IPS-NIHi7 (cell line): ENCODE results near the gene FADS1.

Source experiments
- DNase-seq: peaks from one replicate; pipeline ENCODE4 v3.0.0; 2012; ENCODE audit warnings: mixed read lengths; ENCODE audit errors: extremely low spot score

The FADS1 gene

DNA sequence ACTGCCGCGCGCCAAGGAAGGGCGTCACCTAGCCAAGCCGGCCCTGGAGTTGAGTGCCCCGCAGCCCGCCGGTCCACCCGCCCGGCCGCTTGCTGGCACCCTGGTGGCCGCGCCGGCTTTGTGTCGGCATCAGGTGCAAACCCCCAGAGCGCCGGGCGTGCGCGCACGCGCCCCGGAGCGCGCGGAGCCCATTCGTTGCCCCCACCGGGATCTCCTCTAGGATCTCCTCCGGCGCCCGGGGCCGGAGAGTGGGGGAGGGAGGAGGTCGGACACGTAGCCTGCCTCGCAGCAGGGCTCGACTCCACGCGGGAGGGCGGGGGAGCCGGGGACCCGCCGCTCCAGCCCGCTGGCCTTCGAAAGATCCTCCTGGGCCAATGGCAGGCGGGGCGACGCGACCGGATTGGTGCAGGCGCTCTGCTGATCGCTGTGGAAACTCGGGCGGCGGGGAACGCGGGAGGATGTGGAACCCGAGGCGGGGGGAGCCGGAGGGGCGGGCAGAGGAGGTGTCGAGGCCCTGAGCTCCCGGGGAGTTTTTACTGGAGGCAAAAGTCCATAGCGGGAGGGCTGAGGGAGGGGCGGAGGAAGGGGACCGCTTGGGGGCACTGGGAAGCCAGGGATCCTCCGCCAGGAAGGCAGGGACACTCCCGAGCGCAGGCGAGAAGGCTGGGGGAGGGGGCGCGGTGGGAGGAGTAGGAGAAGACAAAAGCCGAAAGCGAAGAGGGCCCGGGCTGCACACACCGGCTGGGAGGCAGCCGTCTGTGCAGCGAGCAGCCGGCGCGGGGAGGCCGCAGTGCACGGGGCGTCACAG is 11.0 kb upstream of the FADS1 start, which contains the start of gene FADS2:
Gene FADS2 (plus strand): TSS at position 730 of the 808 bp plus-strand sequence. CDS start 91 bp downstream, outside the sequence.
- DNase-seq: peak; percentile 86

DNA sequence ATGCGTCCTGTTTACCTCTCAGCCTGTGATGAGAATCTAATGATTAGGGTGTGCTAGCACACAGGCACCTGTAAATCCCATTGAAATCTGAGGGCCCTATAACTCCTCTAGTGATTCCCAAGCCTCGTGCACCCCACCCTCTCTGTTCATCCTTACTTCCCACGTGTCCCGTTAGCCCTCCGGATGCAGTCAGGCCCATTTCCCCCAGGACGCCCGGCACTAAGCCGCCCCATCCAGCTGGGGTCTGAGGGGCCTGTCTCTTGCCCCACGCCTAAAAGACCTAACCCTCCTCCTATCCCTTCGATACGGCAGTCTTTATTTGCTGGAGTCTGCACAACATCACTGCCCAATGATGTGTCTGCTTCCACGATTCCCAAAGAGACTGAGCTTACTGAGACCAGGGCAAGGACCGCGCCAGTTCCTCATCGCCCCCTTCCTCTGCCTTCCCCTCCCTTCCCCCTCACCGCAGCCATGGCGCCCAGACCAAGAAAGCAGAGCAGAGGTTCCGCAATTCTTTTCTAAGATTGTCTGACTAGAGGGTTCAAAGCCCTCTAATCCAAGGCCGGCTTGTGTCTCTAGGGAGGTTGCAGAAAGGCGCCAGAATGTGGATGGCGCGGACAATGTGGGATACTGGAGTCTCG is 10.2 kb upstream of the FADS1 start:
- peak; percentile 35 for DNase-seq

DNA sequence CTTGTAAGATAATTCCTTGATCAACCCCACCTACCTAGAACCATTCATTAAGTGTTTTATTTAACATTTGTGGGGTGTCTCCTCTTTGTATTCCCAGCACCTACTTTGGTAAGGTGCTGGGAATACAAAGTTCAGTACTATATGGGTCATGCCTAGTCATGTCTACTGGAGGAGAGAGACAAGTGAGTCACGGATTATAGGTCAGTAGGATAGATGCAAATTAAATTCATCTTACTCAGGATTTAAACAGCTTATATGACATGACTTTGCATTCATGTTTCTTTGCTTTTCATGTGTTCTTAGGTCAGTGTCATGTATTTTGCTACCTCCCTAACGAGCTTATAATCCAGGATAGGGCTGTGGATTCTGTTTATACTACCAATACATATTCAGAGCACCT is 3.4 kb upstream of the FADS1 start:
- no peak for DNase-seq

DNA sequence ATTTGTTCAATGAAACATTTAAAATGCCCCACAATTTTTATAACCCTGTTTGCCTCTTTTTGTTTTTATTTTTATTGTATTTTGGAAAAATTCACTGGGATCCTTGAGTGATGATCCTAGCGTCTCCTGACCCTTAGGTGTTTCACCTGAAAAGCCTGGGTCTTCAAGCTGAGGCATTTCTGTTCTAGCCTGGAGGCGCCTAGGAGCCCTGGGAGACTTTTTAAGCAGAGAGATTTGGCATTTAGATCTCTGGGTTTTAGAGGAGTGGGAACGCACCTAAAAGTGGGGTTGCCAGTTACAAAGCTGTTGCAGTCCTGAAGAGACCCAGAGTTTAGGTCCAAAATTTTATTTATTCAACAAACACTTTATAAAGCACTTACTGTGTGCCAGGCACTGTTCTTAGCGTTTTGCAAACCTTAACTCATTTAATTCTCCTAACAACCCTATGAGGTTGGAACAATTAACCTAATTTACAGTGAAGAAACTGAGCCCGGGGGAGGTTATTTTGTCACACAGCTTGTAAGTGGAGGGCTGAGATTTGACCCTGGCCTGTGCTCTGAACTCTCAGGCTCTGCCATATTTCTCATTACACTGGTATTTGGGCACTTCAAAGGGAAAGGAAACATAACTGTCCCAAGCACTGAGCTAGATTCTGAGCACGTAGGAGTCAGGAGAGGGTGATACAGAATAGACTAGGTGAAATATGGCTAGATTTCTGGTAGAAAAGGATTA is 834 bp upstream of the FADS1 start:
- no peak for DNase-seq

DNA sequence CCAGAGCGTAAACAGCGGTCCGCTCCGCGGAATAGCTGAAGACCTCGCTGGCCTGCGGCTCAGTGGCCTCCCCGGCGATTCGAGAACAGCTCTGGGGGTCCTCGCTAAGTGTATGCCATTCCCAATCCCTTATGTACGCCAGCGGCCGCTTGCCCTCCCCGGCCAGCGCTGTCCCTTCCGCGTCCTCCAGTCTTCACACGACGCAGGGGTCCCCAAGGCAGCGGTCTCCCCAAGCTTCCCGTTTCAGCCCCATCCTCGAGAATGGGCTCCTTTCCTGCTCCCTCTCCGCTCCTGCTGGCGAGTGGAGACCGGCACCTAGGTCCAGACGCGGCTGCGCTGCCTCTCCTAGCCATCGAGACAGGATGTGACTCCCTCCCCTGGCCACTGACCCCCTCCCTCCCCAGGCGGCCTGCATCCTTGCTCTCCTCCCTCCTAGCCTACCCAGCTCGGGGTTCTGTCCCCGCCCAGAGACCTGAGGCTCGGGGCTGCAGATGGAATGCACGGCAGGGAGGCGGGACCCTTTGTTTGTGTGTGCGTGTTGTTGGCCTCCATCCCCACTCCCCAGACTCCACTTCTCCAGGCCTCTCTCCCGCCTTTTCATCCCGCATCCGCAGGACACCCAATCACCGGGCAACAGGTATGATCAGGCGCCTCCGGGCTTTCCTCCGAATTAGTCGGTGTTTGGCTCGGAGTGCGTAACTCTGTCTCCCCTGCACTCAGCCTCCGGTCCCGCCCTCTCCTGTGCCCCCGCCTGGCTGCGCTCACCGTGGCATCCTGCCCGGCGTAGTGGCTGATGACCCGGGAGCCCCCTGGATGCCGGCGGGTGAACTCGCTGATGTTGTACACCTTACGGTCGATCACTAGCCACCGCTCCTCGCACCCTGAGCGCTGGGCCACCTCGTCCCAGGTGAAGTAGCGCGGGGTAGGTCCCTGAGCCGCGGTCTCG is 740 bp downstream of the FADS1 start:
- DNase-seq: peak; percentile 70

DNA sequence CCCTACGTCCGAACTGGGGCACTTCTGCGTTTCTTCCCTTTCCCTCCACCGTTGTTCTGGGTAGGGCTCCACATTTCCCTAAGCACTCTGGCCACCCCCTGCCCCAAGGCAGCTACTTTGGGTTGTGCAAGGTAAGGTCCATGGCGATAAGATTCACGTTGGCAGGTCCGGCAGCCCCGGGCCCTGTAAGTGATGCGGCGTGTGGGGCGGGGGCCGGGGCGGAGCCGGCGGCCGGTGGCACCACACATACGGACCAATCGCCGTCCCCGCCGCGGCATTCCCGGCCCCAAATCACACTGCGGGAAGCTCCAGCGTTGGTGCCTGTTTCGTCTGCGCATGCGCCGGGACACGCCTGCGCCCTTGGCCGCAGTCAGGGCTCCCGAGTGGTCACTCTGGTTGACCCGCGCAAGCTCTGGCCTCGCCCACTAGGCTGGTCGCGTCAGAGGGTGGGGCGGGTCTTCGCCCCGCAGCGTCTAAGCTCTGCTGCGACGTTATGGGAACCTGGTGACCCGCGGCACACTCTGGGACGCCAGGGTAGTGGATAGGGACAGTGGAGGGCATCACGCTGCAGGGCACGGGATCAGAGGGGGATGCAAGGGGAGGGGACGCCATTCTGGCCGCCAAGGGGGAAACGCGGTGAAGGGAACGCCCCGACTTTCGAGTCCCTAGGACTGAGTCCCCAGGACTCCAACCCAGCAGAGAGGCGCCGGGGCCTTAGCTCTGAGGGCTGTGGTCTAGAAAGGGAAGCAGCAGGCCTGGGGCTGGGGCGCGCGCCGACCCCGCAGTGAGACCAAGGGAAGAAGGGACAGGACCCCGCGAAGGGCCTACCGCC is 1.6 kb downstream of the FADS1 start:
- peak; percentile 97 for DNase-seq

DNA sequence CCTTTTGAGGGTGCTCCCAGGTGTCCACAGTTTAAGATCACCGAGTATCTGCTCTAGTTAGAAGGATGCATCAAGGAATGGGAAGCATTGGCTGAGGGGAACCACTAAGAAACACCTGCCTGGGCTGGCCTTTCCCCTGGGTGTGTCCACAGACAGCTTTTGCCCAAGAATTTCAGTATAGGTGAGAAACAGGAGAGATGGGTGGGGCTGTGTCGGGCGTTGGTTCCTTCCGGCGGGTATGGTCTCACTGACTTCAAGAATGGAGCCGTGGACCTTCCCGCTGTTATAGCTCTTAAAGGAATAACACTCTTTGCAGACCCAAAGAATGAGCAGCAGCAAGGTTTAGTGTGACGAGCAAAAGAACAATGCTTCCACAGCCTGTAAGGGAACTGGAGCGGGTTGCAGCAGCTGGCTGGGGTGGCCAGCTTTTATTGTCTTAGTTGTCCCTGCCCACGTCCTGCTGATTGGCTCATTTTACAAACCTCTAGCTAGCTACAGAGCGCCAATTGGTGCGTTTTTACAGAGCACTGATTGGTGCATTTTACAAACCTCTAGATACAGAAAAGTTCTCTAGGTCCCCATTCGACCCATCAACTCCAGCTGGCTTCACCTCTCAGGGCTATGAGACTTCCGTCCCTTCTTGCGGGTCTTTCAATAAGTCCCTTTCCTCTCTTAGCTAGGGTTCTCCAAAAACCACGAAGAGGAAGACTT is 2.4 kb downstream of the FADS1 start:
- no peak for DNase-seq

DNA sequence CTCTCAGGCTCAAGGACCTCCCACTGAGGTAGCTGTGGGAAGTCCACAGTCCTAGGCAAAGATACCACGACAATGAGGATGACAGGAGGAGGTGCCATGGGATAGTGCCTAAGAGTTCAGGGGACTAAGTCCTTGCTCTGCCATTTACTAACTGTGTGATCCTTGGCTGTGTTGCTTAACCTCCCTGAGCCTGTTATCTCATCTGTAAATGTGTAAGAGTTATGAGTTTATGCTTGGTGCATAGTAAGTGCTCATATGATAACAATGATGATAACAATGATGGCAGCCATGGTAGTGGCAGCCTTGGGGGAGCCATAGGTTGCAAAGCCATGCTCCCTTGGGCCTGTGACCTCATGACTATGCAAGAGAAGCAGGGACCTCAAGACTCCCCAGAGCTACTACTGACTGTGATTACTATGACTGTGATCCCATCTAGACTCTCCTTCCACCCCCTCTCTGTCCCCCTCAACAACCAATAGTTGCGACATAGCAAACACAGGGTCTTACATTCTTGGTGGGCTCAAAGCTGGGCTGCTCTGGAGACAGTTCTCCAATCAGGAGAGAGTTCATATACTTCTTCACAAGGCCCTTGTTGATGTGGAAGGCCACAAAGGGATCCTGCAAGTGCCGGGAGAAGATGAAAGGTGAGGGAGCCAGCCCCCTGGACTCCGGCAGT is 3.9 kb downstream of the FADS1 start:
- DNase-seq: no peak

DNA sequence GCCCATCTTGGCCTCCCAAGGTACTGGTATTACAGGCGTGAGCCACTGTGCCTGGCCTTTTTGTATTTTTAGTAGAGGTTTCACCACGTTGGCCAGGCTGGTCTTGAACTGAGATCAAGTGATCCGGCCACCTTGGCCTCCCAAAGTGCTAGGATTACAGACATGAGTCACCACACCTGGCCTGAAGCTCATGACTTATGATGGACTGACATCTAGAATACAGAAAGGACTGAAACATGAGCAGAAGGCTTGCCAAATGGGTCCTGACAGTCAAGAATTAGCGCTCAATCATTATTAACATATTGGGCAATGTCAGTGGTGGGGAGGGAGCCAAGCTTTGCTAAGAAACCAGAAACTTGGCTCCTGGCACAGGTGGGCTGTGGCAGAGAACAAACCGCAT is 5.0 kb downstream of the FADS1 start:
- DNase-seq: no peak

DNA sequence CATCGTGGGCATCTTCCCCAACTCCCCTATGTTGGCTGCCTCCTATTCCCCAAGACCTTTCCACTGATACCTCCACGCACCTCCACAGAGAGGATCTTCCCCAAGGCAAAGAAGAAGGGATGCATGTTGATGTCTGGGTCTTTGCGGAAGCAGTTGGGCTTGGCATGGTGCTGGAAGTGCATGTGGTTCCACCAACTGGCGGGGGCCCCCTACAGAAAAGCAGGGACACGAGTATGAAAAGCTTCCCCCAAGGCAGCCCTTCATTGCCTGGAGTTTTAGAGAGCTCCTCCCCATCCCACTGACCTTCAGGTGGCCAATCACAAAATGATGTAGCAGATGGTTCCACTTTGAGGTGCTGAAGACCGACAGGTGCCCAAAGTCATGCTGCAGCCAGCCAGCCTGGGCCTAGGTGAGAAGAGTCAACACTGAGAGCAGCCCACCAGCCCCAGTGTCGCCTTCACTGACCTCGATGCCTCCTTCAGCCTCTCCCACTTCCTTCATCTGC is 6.1 kb downstream of the FADS1 start:
- DNase-seq: no peak

DNA sequence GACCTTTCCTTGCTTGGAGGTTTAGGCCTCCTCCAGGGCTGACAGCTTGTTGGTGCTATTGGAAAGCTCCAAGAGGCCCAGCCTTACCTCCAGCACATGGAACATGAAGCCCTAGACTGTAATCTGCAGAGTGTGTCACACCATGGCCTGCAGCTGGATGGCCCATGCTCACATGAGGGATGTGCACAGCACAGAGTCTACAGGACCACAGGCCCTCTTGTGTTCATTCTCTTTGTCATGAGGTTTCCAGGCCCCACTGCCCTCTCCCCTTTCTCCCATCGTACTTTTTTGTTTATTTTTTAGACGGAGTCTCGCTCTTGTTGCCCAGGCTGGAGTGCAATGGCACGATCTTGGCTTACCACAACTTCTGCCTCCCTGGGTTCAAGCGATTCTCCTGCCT is 10.0 kb downstream of the FADS1 start:
- DNase-seq: no peak

DNA sequence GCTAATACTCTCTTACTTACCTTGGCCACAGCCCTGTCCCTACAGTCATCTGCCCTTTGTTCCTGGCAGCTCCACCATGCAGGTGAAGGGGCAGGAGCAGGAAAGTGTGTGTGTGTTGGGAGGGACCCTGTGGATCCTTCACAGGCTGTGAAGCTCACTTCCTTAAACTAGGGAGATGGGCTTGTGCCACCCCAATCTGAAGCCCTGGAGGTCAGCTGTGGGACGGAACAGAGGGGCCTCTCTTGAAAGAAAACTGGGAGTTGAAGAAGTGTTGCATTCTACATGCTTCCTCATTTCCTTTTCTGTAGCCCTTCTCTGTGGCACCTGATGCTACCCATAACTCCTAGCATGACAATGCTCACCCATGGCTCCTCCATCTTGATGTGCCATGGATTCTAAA is 11.7 kb downstream of the FADS1 start:
- no peak for DNase-seq

DNA sequence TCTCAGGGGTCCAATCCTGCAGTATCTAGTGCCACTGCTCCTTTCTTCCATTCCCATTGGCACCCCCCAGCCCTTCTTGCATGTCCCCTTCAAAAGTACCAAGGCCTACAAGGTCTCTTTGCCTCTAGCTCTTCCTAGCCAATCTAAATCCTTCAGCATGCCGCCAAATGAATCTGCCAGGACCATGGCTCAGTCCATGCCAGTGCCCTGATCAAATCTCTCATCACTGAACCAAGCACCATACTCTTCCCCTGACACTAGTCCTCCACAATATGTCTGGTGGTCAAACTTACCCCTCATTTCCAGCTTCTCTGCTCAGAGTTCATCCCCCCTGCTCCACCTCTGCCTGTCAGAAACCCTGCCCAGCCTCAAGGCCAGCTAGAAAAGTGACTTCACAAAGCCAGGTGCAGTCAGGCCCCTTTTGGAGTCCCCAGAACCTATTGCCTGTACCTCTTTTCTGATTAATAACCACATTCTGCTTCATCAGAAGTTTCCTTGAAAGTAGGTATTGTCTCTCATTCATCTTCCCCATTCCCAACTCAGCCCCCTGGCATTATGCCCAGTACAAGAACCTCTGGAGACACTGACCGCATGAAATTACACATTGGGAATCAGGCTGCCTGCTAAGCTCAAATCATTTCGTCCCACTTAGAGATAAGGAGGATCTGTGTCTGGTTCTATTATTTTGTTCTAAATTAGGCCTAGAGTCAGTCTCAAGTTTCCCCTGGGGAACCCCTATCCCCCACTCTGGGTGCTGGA is 12.7 kb downstream of the FADS1 start:
- no peak for DNase-seq

DNA sequence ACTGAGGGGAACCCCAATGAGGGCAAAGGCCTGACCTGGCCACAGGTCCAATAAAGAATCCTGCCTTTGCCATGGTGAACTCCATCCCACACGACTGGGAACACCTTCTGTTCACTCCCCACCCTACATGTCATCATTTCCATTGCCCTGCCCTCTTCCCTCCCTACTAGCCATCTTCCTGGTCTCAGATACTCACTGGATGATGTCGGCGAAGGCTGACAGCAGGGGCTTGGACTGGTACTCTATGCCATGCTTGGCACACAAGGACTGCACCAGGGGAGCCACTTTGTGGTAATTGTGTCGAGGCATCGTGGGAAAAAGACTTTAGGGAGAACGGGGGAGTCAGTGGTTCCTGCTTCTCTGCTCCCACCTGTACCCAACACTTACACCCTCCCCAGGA is 14.2 kb downstream of the FADS1 start:
- DNase-seq: no peak

DNA sequence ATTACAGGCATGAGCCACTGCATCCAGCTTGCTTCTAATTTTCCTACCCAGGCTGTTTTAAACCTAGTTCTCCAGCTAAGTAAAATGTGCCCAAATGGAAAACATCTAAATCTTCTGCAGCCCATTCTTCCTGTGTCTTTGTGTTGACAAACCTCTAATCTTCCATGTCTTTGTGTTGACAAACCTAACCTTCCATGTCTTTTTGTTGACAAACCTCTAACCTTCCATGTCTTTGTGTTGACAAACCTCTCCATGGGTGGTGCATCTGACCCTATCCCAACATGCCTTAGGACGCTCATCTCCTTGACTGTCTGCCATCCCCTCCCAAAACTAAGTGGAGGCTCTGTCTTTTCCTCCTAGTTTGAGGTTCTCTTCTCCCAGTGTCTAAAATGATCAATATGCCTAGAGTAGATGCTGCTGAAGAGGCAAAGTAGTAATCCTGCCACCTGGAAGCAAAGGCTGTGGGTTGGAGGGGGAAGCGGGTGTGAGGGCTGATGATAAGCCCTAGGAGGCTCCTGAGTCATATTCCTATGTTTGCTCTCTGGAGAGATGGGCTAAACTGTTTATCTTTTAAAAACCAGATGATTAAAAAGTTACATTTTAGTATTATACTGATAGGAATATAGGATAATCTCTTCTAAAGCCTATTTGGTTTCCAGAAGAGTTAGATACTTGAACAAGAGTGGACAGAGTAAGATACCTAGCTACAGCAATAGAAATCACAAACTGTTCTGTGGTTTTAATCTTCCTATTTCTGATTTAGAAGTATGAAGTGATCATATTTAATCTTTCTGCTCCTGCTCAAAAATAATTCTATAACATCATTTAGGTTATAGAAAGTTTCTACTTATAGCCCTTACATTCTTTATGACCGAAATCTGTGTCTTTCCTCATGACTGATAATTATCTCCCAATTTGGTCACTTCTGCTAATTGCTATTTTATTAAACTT is 16.2 kb downstream of the FADS1 start:
- no peak for DNase-seq

DNA sequence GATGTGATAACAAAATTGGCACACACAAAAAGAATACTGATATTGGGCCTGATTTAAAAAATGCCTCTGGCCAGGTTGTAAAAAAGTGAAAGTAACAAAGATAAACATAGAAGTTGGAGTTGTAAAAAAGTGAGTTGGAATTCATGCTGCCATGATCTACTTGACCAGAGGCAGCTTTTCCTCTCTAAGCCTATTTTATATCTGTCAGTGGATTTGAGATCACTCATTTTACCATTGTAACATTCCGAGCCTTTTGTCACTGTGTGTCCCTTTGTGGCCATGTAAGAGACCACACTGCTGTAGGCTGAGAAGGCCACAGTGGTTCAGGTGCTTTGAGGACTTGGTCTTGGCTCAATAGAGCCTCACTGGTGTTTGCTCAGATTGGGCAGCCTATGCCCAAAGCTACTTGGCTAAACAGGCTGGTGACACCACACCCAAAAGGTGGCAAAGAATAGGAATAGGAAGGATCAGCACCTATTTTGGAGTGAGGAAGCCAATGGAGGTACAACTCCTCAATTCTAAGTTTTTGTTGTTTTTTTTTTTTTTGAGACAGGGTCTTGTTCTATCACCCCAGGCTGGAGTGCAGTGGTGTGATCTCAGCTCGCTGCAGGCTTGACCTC is 17.0 kb downstream of the FADS1 start:
- no peak for DNase-seq
